ENCODE results near the gene CCDC183. TPM values are rescaled to one million over a fixed set of nuclear protein-coding genes. Genes with fewer than 3 reads are reported as not detected.

Gene CCDC183
- total and polyA plus RNA-seq, 8 donors = 2.4 to 10.7 (median 3.1) TPM

GRCh38 chr9:136826703-136827582, 30.8 kb downstream of the CCDC183 start:
- intact Hi-C loops (cut with DNase I) = no loop called here
- FAIRE-seq = no peak
- H3K36me3 ChIP-seq = peaks cover 0 to 35% (median 11%) of the 10 kb centered on the region in 3 donors
- ATAC-seq = peak; percentile 90 to 92 (median 91)
- H3K4me3 ChIP-seq = no peak overlapping the region
- DNase-seq = peak; percentile 93 to 98 (median 96)
- no peaks in the 10 kb centered on the region for H3K9me3 ChIP-seq
- peak overlapping the region; percentile 35 to 68 (median 59) for H3K27ac ChIP-seq
- no peaks in the 10 kb centered on the region for H3K27me3 ChIP-seq
- H3K4me1 ChIP-seq = peaks cover 0 to 16% (median 6%) of the 10 kb centered on the region in 3 donors
- WGBS, 2 donors = 38 to 44% methylated on average over 23 to 24 of the region's 24 CpGs
- TF ChIP-seq CTCF (IDR thresholded peaks at IDR 0.05) = no peak

- H3K27ac ChIP-seq = peak overlapping the region in 2 of 4 donors; percentile 35 to 68
- peaks cover 0 to 16% (median 6%) of the 10 kb centered on the region in 3 donors for H3K4me1 ChIP-seq
- H3K36me3 ChIP-seq = peaks cover 0 to 40% (median 11%) of the 10 kb centered on the region in 3 donors
- no peak for ATAC-seq
- H3K9me3 ChIP-seq = no peaks in the 10 kb centered on the region
- H3K27me3 ChIP-seq = no peaks in the 10 kb centered on the region
- 62 to 68% methylated on average over 14 of the region's 14 CpGs for WGBS, 2 donors
- no peak overlapping the region for H3K4me3 ChIP-seq
- peak in 4 of 6 donors; percentile 11 to 73 (median 32) for DNase-seq
- no peak for TF ChIP-seq CTCF (IDR thresholded peaks at IDR 0.05)
- intact Hi-C loops (cut with DNase I) = no loop called here
- no peak for FAIRE-seq
Observed at GRCh38 chr9:136827794-136828473, 31.8 kb downstream of the CCDC183 start.

GRCh38 chr9:136828474-136829140, 32.5 kb downstream of the CCDC183 start:
- H3K4me1 ChIP-seq = peaks cover 0 to 16% (median 6%) of the 10 kb centered on the region in 3 donors
- ATAC-seq (no peak), FAIRE-seq (no peak), DNase-seq (peak in 1 of 6 donors; percentile 51)
- intact Hi-C loops (cut with DNase I) = no loop called here
- H3K9me3 ChIP-seq = no peaks in the 10 kb centered on the region
- peaks cover 0 to 40% (median 11%) of the 10 kb centered on the region in 3 donors for H3K36me3 ChIP-seq
- no peak overlapping the region for H3K27ac ChIP-seq
- no peak overlapping the region for H3K4me3 ChIP-seq
- no peak for TF ChIP-seq CTCF (IDR thresholded peaks at IDR 0.05)
- H3K27me3 ChIP-seq = no peaks in the 10 kb centered on the region
- WGBS, 2 donors = 92 to 94% methylated on average over 31 of the region's 31 CpGs

GRCh38 chr9:136829412-136829811, 33.3 kb downstream of the CCDC183 start:
- intact Hi-C loops (cut with DNase I) = no loop called here
- no peak for TF ChIP-seq CTCF (IDR thresholded peaks at IDR 0.05)

More at GRCh38 chr9:136829412-136829811, 33.3 kb downstream of the CCDC183 start:
- peak in 2 of 6 donors; percentile 37 to 59 for DNase-seq
- Histone ChIP-seq H3K36me3 (peaks cover 0 to 40% (median 11%) of the 10 kb centered on the region in 3 donors), H3K4me1 (peaks cover 0 to 16% (median 6%) of the 10 kb centered on the region in 3 donors), H3K27me3 (no peaks in the 10 kb centered on the region), H3K27ac (no peak overlapping the region), H3K4me3 (no peak overlapping the region), H3K9me3 (no peaks in the 10 kb centered on the region)
- no peak for ATAC-seq
- WGBS, 2 donors = 92 to 95% methylated on average over 14 of the region's 14 CpGs
- FAIRE-seq = no peak

Data from pancreas (tissue), 10 donors.